Immature natural killer cell (primary cell): Measurements from ENCODE around the gene NSG1. TPM values are rescaled to one million over a fixed set of nuclear protein-coding genes. Genes with fewer than 3 reads are reported as not detected.
A peak's percentile ranks its signal among the peaks of the same experiment; 100 is the strongest.

Experiments used
- DNase-seq, 3 donors: peaks; one replicate each; pipeline ENCODE4 v3.0.0; 2022; ENCODE audit warnings: mixed read lengths in 1 of 3
- H3K27ac Mint-ChIP-seq, 6 donors: one replicate each; pipeline ENCODE4 v1.8.0; 2020; ENCODE audit warnings: mixed read lengths in 6 of 6, mild to moderate bottlenecking in 5 of 6, inconsistent platforms in 4 of 6, moderate library complexity in 3 of 6
- H3K27me3 Mint-ChIP-seq, 3 donors: one replicate each; pipeline ENCODE4 v1.8.0; 2020 to 2021; ENCODE audit warnings: low read depth in 3 of 3, mild to moderate bottlenecking in 3 of 3, mixed read lengths in 3 of 3, moderate library complexity in 3 of 3, inconsistent platforms in 1 of 3
- H3K36me3 Mint-ChIP-seq, 3 donors: one replicate each; pipeline ENCODE4 v1.8.0; 2020; ENCODE audit warnings: mixed read lengths in 3 of 3, inconsistent platforms in 2 of 3, mild to moderate bottlenecking in 2 of 3
- H3K4me1 Mint-ChIP-seq, 2 donors: one replicate each; pipeline ENCODE4 v1.8.0; 2020; ENCODE audit warnings: inconsistent platforms in 2 of 2, mild to moderate bottlenecking in 2 of 2, mixed read lengths in 2 of 2, moderate library complexity in 1 of 2
- H3K4me3 Mint-ChIP-seq, 5 donors: one replicate each; pipeline ENCODE4 v1.8.0; 2020; ENCODE audit warnings: mild to moderate bottlenecking in 5 of 5, mixed read lengths in 5 of 5, inconsistent platforms in 3 of 5, moderate library complexity in 3 of 5
- H3K9me3 Mint-ChIP-seq, 6 donors: one replicate each; pipeline ENCODE4 v1.8.0; 2020; ENCODE audit warnings: mild to moderate bottlenecking in 6 of 6, mixed read lengths in 6 of 6, inconsistent platforms in 4 of 6, moderate library complexity in 3 of 6
- polyA plus RNA-seq, 3 donors: library from polyadenylated mRNA; unstranded; fragments of 300-500 nt; fragmentation: Illumina TruSeq; gene quantifications; one replicate each; pipeline ENCODE4 v1.2.3, GENCODE V29; 2021

NSG1 gene
- polyA plus RNA-seq, 3 donors from 2014 or later, result 2.5 to 7.9 (median 4.5) TPM

DNA sequence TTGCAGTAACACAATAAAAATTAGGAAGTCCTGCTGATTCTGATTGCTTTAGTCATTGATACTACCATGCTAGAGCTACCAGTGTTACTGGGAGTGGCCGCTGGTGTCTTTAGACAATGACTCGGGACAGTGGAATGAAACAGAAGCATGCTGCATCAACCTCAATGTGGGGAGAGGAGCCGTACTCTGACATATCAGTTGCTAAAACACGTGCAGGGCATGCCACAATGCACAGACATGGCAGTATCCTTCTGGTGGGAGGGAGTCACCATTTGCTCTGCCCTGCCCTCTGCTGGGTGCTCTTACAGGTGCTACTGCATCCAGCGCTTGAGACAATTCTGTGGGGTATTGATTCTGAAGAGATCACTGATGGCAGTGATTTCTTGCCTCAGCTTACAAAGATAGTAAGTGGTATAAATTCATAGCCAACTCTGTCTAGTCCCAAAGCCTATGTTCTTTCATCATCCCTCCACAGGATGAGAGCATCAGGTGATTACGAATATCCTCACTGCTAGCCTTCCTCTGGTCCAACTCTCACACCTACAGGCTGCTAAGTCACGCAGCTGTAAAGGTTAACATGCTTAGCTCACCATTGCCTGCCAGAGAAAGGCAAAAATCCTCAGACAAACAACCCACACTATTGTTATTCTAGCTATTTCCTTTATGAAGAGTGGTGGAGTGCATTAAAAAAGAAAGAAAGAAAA lies 43.7 kb downstream of the NSG1 start:
- H3K27ac Mint-ChIP-seq, result no peak overlapping the region
- peaks cover 7 to 16% (median 12%) of the 10 kb centered on the region in 3 donors for H3K36me3 Mint-ChIP-seq
- H3K9me3 Mint-ChIP-seq, result no peaks in the 10 kb centered on the region
- H3K27me3 Mint-ChIP-seq, result peaks cover 0 to 3% (median 0%) of the 10 kb centered on the region in 3 donors
- H3K4me1 Mint-ChIP-seq, result peaks cover 0 to 3% of the 10 kb centered on the region in 2 donors
- H3K4me3 Mint-ChIP-seq, result no peak overlapping the region
- DNase-seq, result peak; percentile 8 to 47 (median 26)

DNA sequence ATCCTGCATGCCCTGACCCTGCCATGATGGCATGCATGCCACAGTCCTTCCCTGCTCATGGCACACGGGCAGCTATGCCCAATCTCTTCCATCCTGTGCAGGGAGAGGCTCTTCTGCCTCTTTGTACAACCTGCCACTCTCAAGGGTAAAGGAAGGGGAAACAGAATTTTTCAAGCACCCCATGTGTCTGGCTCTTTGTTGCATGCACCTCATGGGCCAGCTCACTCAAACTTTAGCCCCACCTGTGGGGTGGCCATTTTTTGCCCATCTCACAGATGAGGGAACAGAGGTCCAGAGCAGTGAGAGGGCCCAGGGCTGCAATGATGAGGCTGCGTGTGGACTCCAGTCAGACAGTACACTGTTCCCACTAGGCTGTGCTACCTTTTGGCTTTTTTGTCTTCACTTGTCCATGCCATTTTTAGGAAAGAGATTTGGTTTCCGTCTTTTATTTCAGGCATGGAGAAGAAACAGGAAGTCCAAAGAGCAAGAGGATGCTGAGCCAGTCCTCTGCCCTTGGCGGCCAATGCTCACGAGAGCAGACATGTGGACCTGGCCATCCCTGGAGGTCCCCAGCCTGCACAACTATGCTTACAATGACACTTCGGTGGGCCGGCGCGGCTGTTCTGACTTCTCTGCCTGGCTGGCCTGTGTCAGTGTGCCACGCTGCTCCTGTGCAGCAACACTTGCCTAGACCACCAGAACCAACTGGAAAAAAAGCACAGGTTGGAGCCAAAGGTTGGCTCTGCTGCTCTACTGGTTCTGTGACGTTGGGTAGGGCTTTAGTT lies 45.6 kb downstream of the NSG1 start:
- Mint-ChIP-seq H3K4me1 (peaks cover 0 to 3% of the 10 kb centered on the region in 2 donors), H3K27ac (no peak overlapping the region), H3K9me3 (no peaks in the 10 kb centered on the region), H3K4me3 (no peak overlapping the region), H3K36me3 (peaks cover 0 to 18% (median 13%) of the 10 kb centered on the region in 3 donors), H3K27me3 (peaks cover 0 to 3% (median 0%) of the 10 kb centered on the region in 3 donors)
- no peak for DNase-seq

GRCh38 chr4:4433941-4434340 lies 47.0 kb downstream of the NSG1 start:
- H3K27me3 Mint-ChIP-seq, result peaks cover 0 to 3% (median 0%) of the 10 kb centered on the region in 3 donors
- no peak overlapping the region for H3K4me3 Mint-ChIP-seq
- H3K27ac Mint-ChIP-seq, result no peak overlapping the region
- peaks cover 0 to 22% (median 10%) of the 10 kb centered on the region in 3 donors for H3K36me3 Mint-ChIP-seq
- H3K4me1 Mint-ChIP-seq, result peaks cover 0 to 3% of the 10 kb centered on the region in 2 donors
- no peak for DNase-seq
- no peaks in the 10 kb centered on the region for H3K9me3 Mint-ChIP-seq

DNA sequence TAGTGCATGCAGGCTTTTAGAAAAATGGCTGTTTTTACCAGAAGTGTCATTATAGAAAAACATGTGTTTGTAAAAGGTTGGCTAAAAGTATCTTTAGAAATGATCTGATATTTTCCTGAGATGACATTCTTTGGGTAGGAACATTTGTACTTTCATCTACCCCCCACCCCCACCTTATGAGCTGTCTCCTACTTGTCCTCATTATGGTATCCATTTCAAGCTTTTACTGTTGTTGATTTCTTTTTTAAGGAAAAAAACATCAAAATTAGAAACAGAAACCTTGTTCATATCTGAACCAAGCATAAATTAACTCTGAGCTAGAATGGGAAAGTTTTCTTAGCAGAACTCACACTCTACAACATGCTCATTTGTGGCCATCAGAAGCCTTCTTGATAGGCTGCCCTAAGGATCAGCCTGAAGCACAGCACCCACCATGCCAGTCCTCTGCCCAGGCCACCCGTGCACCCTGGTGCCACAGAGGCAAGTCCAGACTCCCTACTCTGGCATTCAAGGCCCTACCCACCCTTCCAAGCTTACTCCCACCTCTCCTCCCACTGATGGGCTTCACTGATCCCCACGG lies 49.4 kb downstream of the NSG1 start:
- no peak for DNase-seq
- no peaks in the 10 kb centered on the region for H3K4me1 Mint-ChIP-seq
- peaks cover 0 to 19% (median 10%) of the 10 kb centered on the region in 3 donors for H3K36me3 Mint-ChIP-seq
- H3K4me3 Mint-ChIP-seq, result no peak overlapping the region
- peaks cover 0 to 3% (median 0%) of the 10 kb centered on the region in 3 donors for H3K27me3 Mint-ChIP-seq
- no peaks in the 10 kb centered on the region for H3K9me3 Mint-ChIP-seq
- H3K27ac Mint-ChIP-seq, result no peak overlapping the region

DNA sequence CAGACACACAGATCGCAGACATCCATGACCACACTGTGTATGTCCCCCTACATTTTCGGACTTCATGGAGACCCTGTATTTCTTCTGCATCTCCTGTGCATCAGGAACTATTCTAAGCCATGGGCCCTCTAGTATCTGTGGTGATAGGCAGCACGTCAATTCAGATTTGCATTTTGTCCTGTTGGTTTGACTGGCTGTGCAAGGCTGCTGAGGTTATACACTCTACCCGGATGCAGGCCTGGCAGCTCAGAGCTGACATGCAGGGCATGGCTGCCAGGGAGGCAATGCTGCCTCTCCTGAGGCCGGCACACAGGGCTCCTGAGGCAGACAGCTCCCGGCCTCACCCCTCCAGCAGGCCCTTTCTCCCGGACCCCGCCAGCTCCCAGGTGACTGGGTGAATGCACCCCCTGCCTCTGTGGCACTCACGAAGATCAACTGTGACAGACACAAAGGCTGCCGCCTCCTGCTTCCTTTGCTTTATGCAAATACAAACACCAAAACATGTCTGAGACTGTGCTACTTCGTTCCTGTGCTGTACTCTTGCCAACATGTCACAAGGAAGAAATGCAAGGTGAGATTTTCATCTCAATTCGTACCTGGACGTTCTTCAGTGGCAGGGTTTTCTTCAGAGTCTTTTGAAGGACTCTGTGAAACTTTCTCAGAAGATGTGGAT lies 51.0 kb downstream of the NSG1 start:
- Mint-ChIP-seq H3K4me3 (no peak overlapping the region), H3K27me3 (no peaks in the 10 kb centered on the region), H3K27ac (no peak overlapping the region), H3K4me1 (no peaks in the 10 kb centered on the region), H3K9me3 (no peaks in the 10 kb centered on the region), H3K36me3 (peaks cover 0 to 23% (median 10%) of the 10 kb centered on the region in 3 donors)
- no peak for DNase-seq

GRCh38 chr4:4438891-4439290 lies 52.0 kb downstream of the NSG1 start:
- Mint-ChIP-seq H3K4me1 (no peaks in the 10 kb centered on the region), H3K36me3 (peaks cover 0 to 19% (median 7%) of the 10 kb centered on the region in 3 donors), H3K9me3 (no peaks in the 10 kb centered on the region), H3K27ac (no peak overlapping the region), H3K27me3 (no peaks in the 10 kb centered on the region), H3K4me3 (no peak overlapping the region)
- DNase-seq, result no peak

DNA sequence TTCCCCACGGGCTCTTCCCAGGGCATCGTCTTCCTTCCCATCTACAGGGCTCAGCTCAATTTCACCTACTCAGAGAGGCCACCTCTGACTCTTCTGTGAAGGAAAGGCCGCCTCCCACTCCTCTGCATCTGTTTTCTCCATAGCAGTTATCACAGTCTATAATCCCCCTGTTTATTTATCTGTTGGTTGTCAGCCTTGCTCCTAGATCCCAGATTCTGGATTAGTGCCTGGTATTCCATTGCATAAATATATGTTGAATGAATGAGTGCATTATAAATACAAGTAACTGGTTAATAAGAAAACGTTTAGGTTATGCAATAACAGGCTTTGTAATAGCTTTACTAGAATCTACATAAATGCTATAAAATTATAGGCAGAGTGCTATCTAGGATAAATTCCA lies 52.9 kb downstream of the NSG1 start:
- no peak for DNase-seq
- Mint-ChIP-seq H3K36me3 (peaks cover 0 to 19% (median 6%) of the 10 kb centered on the region in 3 donors), H3K4me1 (no peaks in the 10 kb centered on the region), H3K4me3 (no peak overlapping the region), H3K27ac (no peak overlapping the region), H3K27me3 (no peaks in the 10 kb centered on the region), H3K9me3 (no peaks in the 10 kb centered on the region)

- DNase-seq, result no peak
- no peaks in the 10 kb centered on the region for H3K4me1 Mint-ChIP-seq
- no peak overlapping the region for H3K4me3 Mint-ChIP-seq
- no peak overlapping the region for H3K27ac Mint-ChIP-seq
- peaks cover 0 to 17% (median 3%) of the 10 kb centered on the region in 3 donors for H3K36me3 Mint-ChIP-seq
- no peaks in the 10 kb centered on the region for H3K27me3 Mint-ChIP-seq
- H3K9me3 Mint-ChIP-seq, result no peaks in the 10 kb centered on the region
Measured at GRCh38 chr4:4440333-4441061, 53.6 kb downstream of the NSG1 start.

GRCh38 chr4:4443821-4444220 lies 56.9 kb downstream of the NSG1 start:
- H3K4me1 Mint-ChIP-seq, result no peaks in the 10 kb centered on the region
- peaks cover 0 to 6% (median 0%) of the 10 kb centered on the region in 3 donors for H3K36me3 Mint-ChIP-seq
- no peak overlapping the region for H3K27ac Mint-ChIP-seq
- no peaks in the 10 kb centered on the region for H3K27me3 Mint-ChIP-seq
- H3K4me3 Mint-ChIP-seq, result no peak overlapping the region
- no peak for DNase-seq
- no peaks in the 10 kb centered on the region for H3K9me3 Mint-ChIP-seq

DNA sequence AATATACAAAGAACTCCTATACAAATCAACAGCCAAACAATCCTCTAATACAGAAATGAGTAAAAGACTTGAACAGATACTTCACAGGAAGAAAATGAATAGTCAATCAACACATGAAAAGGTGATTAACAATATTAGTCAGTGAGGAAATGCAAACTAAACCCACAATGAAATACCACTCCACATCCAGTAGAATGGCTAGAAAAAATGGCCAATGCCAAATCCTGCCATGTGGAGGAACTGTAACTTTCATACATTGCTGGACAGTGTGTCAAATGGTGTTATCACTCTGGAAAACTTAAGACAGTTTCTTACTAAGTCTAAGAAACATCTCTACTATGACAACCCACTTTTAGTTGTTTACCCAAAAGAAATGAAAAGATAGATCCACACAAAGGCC lies 59.5 kb downstream of the NSG1 start:
- no peak for DNase-seq
- no peak overlapping the region for H3K4me3 Mint-ChIP-seq
- H3K27me3 Mint-ChIP-seq, result no peaks in the 10 kb centered on the region
- H3K9me3 Mint-ChIP-seq, result no peaks in the 10 kb centered on the region
- H3K27ac Mint-ChIP-seq, result no peak overlapping the region
- H3K36me3 Mint-ChIP-seq, result peaks cover 0 to 6% (median 0%) of the 10 kb centered on the region in 3 donors
- no peaks in the 10 kb centered on the region for H3K4me1 Mint-ChIP-seq

DNA sequence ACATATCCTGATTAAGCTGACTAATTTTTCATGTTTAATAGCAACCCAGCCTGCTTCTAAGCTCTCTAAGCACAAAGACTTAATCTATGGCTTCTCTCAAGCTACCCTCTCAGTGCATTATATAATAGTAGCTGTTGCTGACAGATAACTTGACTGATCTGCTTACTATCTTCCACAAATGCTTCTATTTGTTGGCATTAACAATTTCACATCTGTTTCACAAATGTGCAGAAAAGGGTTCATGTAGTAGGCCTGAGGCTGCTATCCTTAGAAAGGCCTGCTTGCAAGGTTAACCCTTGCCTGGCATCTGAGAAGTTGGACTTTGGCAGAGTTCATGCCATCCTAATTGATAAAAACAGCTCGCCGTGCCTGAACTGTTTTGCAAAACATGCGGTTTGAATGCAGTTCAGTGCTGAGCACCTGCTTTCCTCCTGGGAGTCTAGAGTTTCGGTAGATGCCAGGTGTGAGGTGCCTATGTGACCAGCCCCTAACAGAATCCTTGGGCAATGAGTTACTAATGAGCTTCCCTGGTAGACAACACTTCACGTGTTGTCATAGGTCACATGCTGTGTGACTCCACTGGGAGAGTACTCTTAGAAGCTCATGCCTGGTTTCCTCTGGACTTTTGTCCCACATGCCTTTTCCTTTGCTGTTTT lies 68.4 kb downstream of the NSG1 start:
- DNase-seq, result no peak
- H3K27me3 Mint-ChIP-seq, result no peaks in the 10 kb centered on the region
- H3K27ac Mint-ChIP-seq, result no peak overlapping the region
- H3K36me3 Mint-ChIP-seq, result peaks cover 34 to 39% (median 38%) of the 10 kb centered on the region in 3 donors
- H3K4me3 Mint-ChIP-seq, result no peak overlapping the region
- H3K4me1 Mint-ChIP-seq, result peaks cover 0 to 2% of the 10 kb centered on the region in 2 donors
- H3K9me3 Mint-ChIP-seq, result no peaks in the 10 kb centered on the region

GRCh38 chr4:4456351-4456750 lies 69.4 kb downstream of the NSG1 start:
- H3K36me3 Mint-ChIP-seq, result peaks cover 34 to 39% (median 38%) of the 10 kb centered on the region in 3 donors
- DNase-seq, result no peak
- H3K4me1 Mint-ChIP-seq, result peaks cover 8% of the 10 kb centered on the region in 2 donors
- H3K27ac Mint-ChIP-seq, result no peak overlapping the region
- no peaks in the 10 kb centered on the region for H3K9me3 Mint-ChIP-seq
- no peak overlapping the region for H3K4me3 Mint-ChIP-seq
- H3K27me3 Mint-ChIP-seq, result no peaks in the 10 kb centered on the region
